Measurements from ENCODE around the gene GCSAM. TPM values are rescaled to one million over a fixed set of nuclear protein-coding genes. Genes with fewer than 3 reads are reported as not detected.

Gene GCSAM
- total RNA-seq, 1 experiment from 2014 or later, result not detected

- H3K4ac ChIP-seq (ENCODE audit: low read depth, low read length), result no peak overlapping the region
- no peaks in the 10 kb centered on the region for H3K79me1 ChIP-seq (ENCODE audit: insufficient read depth, low read depth, low read length, poor library complexity, severe bottlenecking)
- no peak overlapping the region for H3K4me2 ChIP-seq (ENCODE audit: insufficient read depth, insufficient read length, low read length)
- DNase-seq, result no peak
- no peak overlapping the region for H2AFZ ChIP-seq (ENCODE audit: low read length)
- no peaks in the 10 kb centered on the region for H3K79me2 ChIP-seq (ENCODE audit: insufficient read depth, low read length)
- H3K4me1 ChIP-seq (ENCODE audit: insufficient read depth, low read length), result peaks cover 9% of the 10 kb centered on the region
- Mint-ChIP-seq H3K4me3 (no peak overlapping the region), H3K27ac (no peak overlapping the region), H3K4me1 (peaks cover 15 to 27% of the 10 kb centered on the region in 2 experiments), H3K9me3 (no peaks in the 10 kb centered on the region), H3K27me3 (ENCODE audit: low read depth) (peaks cover 1% of the 10 kb centered on the region; the same call in 1 of the 2 replicates), H3K36me3 (ENCODE audit: insufficient read depth in 1 of 3, low read depth in 3 of 3) (peaks cover 3 to 12% (median 7%) of the 10 kb centered on the region in 3 experiments; a peak in 4 of 7 replicates)
- H3K9me3 ChIP-seq (ENCODE audit: control insufficient read depth, low read depth, low read length), result no peaks in the 10 kb centered on the region
- no peak overlapping the region for H2AK5ac ChIP-seq (ENCODE audit: insufficient read length, low read length)
- H2BK5ac ChIP-seq (ENCODE audit: insufficient read length, low read length), result no peak overlapping the region
- 100% methylated on average over 1 of the region's 2 CpGs for WGBS (ENCODE audit: extremely low coverage, insufficient read length, low lambda C conversion rate)
- H4K91ac ChIP-seq (ENCODE audit: insufficient read length, low read depth, low read length), result no peak overlapping the region
- H3T11ph ChIP-seq (ENCODE audit: low read length), result no peak overlapping the region
- no peak for TF ChIP-seq CTCF (conservative IDR thresholded peaks at IDR 0.05)
- no peak overlapping the region for H3K23ac ChIP-seq (ENCODE audit: insufficient read length, low read depth, low read length)
- no peak overlapping the region for H2BK120ac ChIP-seq (ENCODE audit: low read depth, low read length, poor library complexity, severe bottlenecking)
- no peak overlapping the region for H3K9ac ChIP-seq (ENCODE audit: extremely low read depth, insufficient read length, low read length)
- no peak overlapping the region for H3K56ac ChIP-seq (ENCODE audit: insufficient read length, low read depth, low read length)
- H4K5ac ChIP-seq (ENCODE audit: insufficient read length, low read depth, low read length), result no peak overlapping the region
- no peak overlapping the region for H2BK20ac ChIP-seq (ENCODE audit: low read depth, low read length, poor library complexity, severe bottlenecking)
- H2BK15ac ChIP-seq (ENCODE audit: low read depth, low read length), result no peak overlapping the region
- no peak overlapping the region for H3K14ac ChIP-seq (ENCODE audit: insufficient read depth, low read length)
- H3K27ac ChIP-seq (ENCODE audit: insufficient read length, low read depth, low read length), result no peak overlapping the region
- no peaks in the 10 kb centered on the region for H4K20me1 ChIP-seq (ENCODE audit: control insufficient read depth, insufficient read depth, insufficient read length)
- no peaks in the 10 kb centered on the region for H3K23me2 ChIP-seq (ENCODE audit: insufficient read length, low read depth, low read length, poor library complexity, severe bottlenecking)
- H3K18ac ChIP-seq (ENCODE audit: insufficient read length, low read depth, low read length), result no peak overlapping the region
- no peak overlapping the region for H2BK12ac ChIP-seq (ENCODE audit: insufficient read length, low read depth, low read length)
- no peaks in the 10 kb centered on the region for H3K27me3 ChIP-seq (ENCODE audit: insufficient read depth, low read length)
- H4K8ac ChIP-seq (replicated peaks; ENCODE audit: insufficient read length, low read depth, low read length), result no peak overlapping the region
Observed at GRCh38 chr3:112096176-112096575, 36.9 kb downstream of the GCSAM start.
